ENCODE data around the gene FZD7. TPM values are rescaled to one million over a fixed set of nuclear protein-coding genes. Genes with fewer than 3 reads are reported as not detected.

Gene FZD7
- total and polyA plus RNA-seq, 2 experiments from 2014 or later = 15.4 to 31.2 TPM

- Histone ChIP-seq H3K27ac (no peak overlapping the region), H3K27me3 (no peaks in the 10 kb centered on the region), H3K4me1 (ENCODE audit: insufficient read depth) (peaks cover 15% of the 10 kb centered on the region), H2AFZ (no peak overlapping the region), H3K36me3 (replicated peaks; ENCODE audit: insufficient read depth, low read depth) (no peaks in the 10 kb centered on the region), H3K4me3 (no peak overlapping the region), H3K79me2 (no peaks in the 10 kb centered on the region), H4K20me1 (ENCODE audit: insufficient read depth, poor library complexity, severe bottlenecking) (no peaks in the 10 kb centered on the region), H3K9me3 (ENCODE audit: low read depth) (no peaks in the 10 kb centered on the region), H3K4me2 (no peak overlapping the region), H3K9me2 (replicated peaks; ENCODE audit: insufficient read depth) (no peaks in the 10 kb centered on the region)
- DNase-seq (ENCODE audit: low spot score) = no peak
- no peak for TF ChIP-seq EZH2 (IDR thresholded peaks at IDR 0.05; ENCODE audit: borderline replicate concordance)
- no peak for TF ChIP-seq EZH2phosphoT487 (IDR thresholded peaks at IDR 0.05; ENCODE audit: low read depth, severe bottlenecking, unreplicated experiment)
- no peak for TF ChIP-seq CTCF (IDR thresholded peaks at IDR 0.05; ENCODE audit: poor library complexity)
- 93% methylated on average over 5 of the region's 5 CpGs for WGBS (ENCODE audit: low lambda C conversion rate, missing lambda C conversion rate)
These were observed 17.0 kb upstream of the FZD7 start for GRCh38 chr2:202016579-202017227.

DNA sequence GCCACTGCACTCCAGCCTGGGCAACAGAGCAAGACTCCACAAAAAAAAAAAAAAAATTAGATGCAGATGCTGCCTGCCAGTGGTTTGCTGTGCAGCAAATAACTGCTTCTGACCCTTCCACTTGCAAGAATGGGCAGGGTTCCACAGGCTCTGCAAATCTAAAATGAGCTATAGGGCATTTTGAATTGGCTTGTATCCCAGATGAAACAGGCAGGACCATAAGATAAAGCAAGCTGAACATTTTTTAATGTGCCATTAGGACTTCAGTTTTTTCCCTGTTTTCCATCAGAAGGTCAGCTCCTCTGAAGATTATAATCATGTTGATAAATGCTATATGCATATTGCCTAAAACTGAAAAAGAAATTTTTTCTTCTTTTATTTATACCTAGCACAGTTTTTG is 15.7 kb upstream of the FZD7 start:
- no peaks in the 10 kb centered on the region for H3K9me2 ChIP-seq (replicated peaks; ENCODE audit: insufficient read depth)
- no peak overlapping the region for H2AFZ ChIP-seq
- no peaks in the 10 kb centered on the region for H3K79me2 ChIP-seq
- TF ChIP-seq CTCF (IDR thresholded peaks at IDR 0.05; ENCODE audit: poor library complexity) (no peak), EZH2 (IDR thresholded peaks at IDR 0.05; ENCODE audit: borderline replicate concordance) (no peak), EZH2phosphoT487 (IDR thresholded peaks at IDR 0.05; ENCODE audit: low read depth, severe bottlenecking, unreplicated experiment) (no peak)
- no peaks in the 10 kb centered on the region for H3K9me3 ChIP-seq (ENCODE audit: low read depth)
- H3K27me3 ChIP-seq = no peaks in the 10 kb centered on the region
- no peak overlapping the region for H3K4me3 ChIP-seq
- H4K20me1 ChIP-seq (ENCODE audit: insufficient read depth, poor library complexity, severe bottlenecking) = no peaks in the 10 kb centered on the region
- H3K4me1 ChIP-seq (ENCODE audit: insufficient read depth) = peaks cover 15% of the 10 kb centered on the region
- DNase-seq (ENCODE audit: low spot score) = no peak
- no peak overlapping the region for H3K4me2 ChIP-seq
- no peak overlapping the region for H3K27ac ChIP-seq
- no peaks in the 10 kb centered on the region for H3K36me3 ChIP-seq (replicated peaks; ENCODE audit: insufficient read depth, low read depth)

- Histone ChIP-seq H3K9me2 (replicated peaks; ENCODE audit: insufficient read depth) (no peaks in the 10 kb centered on the region), H2AFZ (no peak overlapping the region), H3K4me2 (no peak overlapping the region), H3K4me1 (ENCODE audit: insufficient read depth) (peaks cover 15% of the 10 kb centered on the region), H3K27ac (no peak overlapping the region), H4K20me1 (ENCODE audit: insufficient read depth, poor library complexity, severe bottlenecking) (no peaks in the 10 kb centered on the region), H3K9me3 (ENCODE audit: low read depth) (no peaks in the 10 kb centered on the region), H3K27me3 (no peaks in the 10 kb centered on the region), H3K36me3 (replicated peaks; ENCODE audit: insufficient read depth, low read depth) (no peaks in the 10 kb centered on the region), H3K4me3 (no peak overlapping the region), H3K79me2 (no peaks in the 10 kb centered on the region)
- TF ChIP-seq EZH2 (IDR thresholded peaks at IDR 0.05; ENCODE audit: borderline replicate concordance) = no peak
- TF ChIP-seq EZH2phosphoT487 (IDR thresholded peaks at IDR 0.05; ENCODE audit: low read depth, severe bottlenecking, unreplicated experiment) = no peak
- TF ChIP-seq CTCF (IDR thresholded peaks at IDR 0.05; ENCODE audit: poor library complexity) = no peak
- WGBS (ENCODE audit: low lambda C conversion rate, missing lambda C conversion rate) = 66% methylated on average over 2 of the region's 2 CpGs
- no peak for DNase-seq (ENCODE audit: low spot score)
These were observed 14.7 kb upstream of the FZD7 start for GRCh38 chr2:202018950-202019349.
